WTC11 (cell line): ENCODE data around the gene AIDA. TPM values are rescaled to one million over a fixed set of nuclear protein-coding genes. Genes with fewer than 3 reads are reported as not detected.

Experiments
- ATAC-seq: fragments of 200-7000 bp; cut with Tn5 transposase; 2 replicates; pipeline ENCODE4 v1.10.0; 2021; ENCODE audit warnings: mild to moderate bottlenecking, moderate library complexity
- CTCF ChIA-PET: fragments of 300-600 bp; sonication (Branson Sonifier 250); formaldehyde crosslinking; loops from one replicate; lab custom pipeline; 2021; ENCODE audit warnings: antibody characterized with exemption; lab: Charles Lee
- POLR2A ChIA-PET: fragments of 350-600 bp; sonication (Branson Sonifier 250); formaldehyde crosslinking; loops from one replicate; lab custom pipeline; 2021; ENCODE audit warnings: antibody characterized with exemption; lab: Charles Lee
- DNase-seq: peaks from one replicate; pipeline ENCODE4 v3.0.0; 2021; ENCODE audit warnings: low spot score
- H3K27ac Mint-ChIP-seq: 2 replicates; pipeline ENCODE4 v1.8.0; 2021; ENCODE audit warnings: mixed read lengths
- H3K27me3 Mint-ChIP-seq: 2 replicates; pipeline ENCODE4 v1.8.0; 2021; ENCODE audit warnings: low read depth, mild to moderate bottlenecking, moderate library complexity, mixed read lengths
- H3K36me3 Mint-ChIP-seq: 2 replicates; pipeline ENCODE4 v1.8.0; 2021; ENCODE audit warnings: mixed read lengths
- H3K4me1 Mint-ChIP-seq: 2 replicates; pipeline ENCODE4 v1.8.0; 2022; ENCODE audit warnings: mixed read lengths
- H3K4me3 Mint-ChIP-seq: 2 replicates; pipeline ENCODE4 v1.8.0; 2021; ENCODE audit warnings: mild to moderate bottlenecking, moderate library complexity, mixed read lengths
- H3K9me3 Mint-ChIP-seq: 2 replicates; pipeline ENCODE4 v1.8.0; 2021; ENCODE audit warnings: mixed read lengths
- CBFB ChIP-seq: sonication (generic); formaldehyde crosslinking; IDR thresholded peaks from 2 replicates; pipeline ENCODE4 v1.8.1; 2022; ENCODE audit warnings: mild to moderate bottlenecking, low read depth, missing genetic modification reagents
- CREB1 ChIP-seq: sonication (generic); formaldehyde crosslinking; IDR thresholded peaks from 2 replicates; pipeline ENCODE4 v1.8.0; 2023; ENCODE audit warnings: mild to moderate bottlenecking, missing genetic modification reagents
- FOXP1 ChIP-seq: sonication (generic); formaldehyde crosslinking; IDR thresholded peaks from 2 replicates; pipeline ENCODE4 v1.8.0; 2022; ENCODE audit warnings: missing genetic modification reagents, mild to moderate bottlenecking, moderate library complexity, borderline replicate concordance
- GABPB1 ChIP-seq: sonication (generic); formaldehyde crosslinking; IDR thresholded peaks from 2 replicates; pipeline ENCODE4 v1.8.1; 2023; ENCODE audit warnings: mild to moderate bottlenecking, missing genetic modification reagents
- IRF2 ChIP-seq: sonication (generic); formaldehyde crosslinking; IDR thresholded peaks from 2 replicates; pipeline ENCODE4 v1.8.0; 2022; ENCODE audit warnings: low read depth, missing genetic modification reagents, borderline replicate concordance
- JUN ChIP-seq: sonication (generic); formaldehyde crosslinking; IDR thresholded peaks from 2 replicates; pipeline ENCODE4 v1.8.0; 2023; ENCODE audit warnings: mild to moderate bottlenecking, missing genetic modification reagents
- MLX ChIP-seq: sonication (generic); formaldehyde crosslinking; IDR thresholded peaks from 2 replicates; pipeline ENCODE4 v1.8.1; 2023; ENCODE audit warnings: mild to moderate bottlenecking, missing genetic modification reagents, moderate library complexity
- MYBL2 ChIP-seq: sonication (generic); formaldehyde crosslinking; IDR thresholded peaks from 2 replicates; pipeline ENCODE4 v1.8.1; 2023; ENCODE audit warnings: mild to moderate bottlenecking, moderate library complexity, missing genetic modification reagents
- RELA ChIP-seq: sonication (generic); formaldehyde crosslinking; IDR thresholded peaks from 2 replicates; pipeline ENCODE4 v1.8.1; 2022; ENCODE audit warnings: missing genetic modification reagents, mild to moderate bottlenecking, borderline replicate concordance
- SOX15 ChIP-seq: fragments of 250-450 bp; sonication (Bioruptor Pico); IDR thresholded peaks from 2 replicates; pipeline ENCODE4 v1.9.0; 2021; ENCODE audit warnings: mild to moderate bottlenecking
- SP1 ChIP-seq: sonication (generic); formaldehyde crosslinking; conservative IDR thresholded peaks from 2 replicates; pipeline ENCODE4 v1.8.1; 2022; ENCODE audit warnings: missing genetic modification reagents
- STAT6 ChIP-seq: sonication (generic); formaldehyde crosslinking; conservative IDR thresholded peaks from 2 replicates; pipeline ENCODE4 v1.8.1; 2023; ENCODE audit warnings: mild to moderate bottlenecking, low read depth, missing genetic modification reagents, moderate library complexity
- USF1 ChIP-seq: sonication (generic); formaldehyde crosslinking; IDR thresholded peaks from 2 replicates; pipeline ENCODE4 v1.8.0; 2022; ENCODE audit warnings: mild to moderate bottlenecking, missing genetic modification reagents
- ZMAT4 ChIP-seq: fragments of 250-450 bp; sonication (Bioruptor Pico); IDR thresholded peaks from 2 replicates; pipeline ENCODE4 v1.9.0; 2021; ENCODE audit warnings: mild to moderate bottlenecking
- ZNF281 ChIP-seq: sonication (generic); formaldehyde crosslinking; IDR thresholded peaks from 2 replicates; pipeline ENCODE4 v1.8.0; 2023; ENCODE audit warnings: mild to moderate bottlenecking, missing genetic modification reagents
- total RNA-seq: library from RNA; stranded (reverse); gene quantifications from 3 replicates; pipeline ENCODE4 v1.2.3, GENCODE V29; 2021
- TF ChIP-seq, protein P1 (sequence below): sonication (generic); formaldehyde crosslinking; IDR thresholded peaks from 2 replicates; pipeline ENCODE4 v1.8.0; 2022; ENCODE audit warnings: mild to moderate bottlenecking, missing genetic modification reagents
- TF ChIP-seq, protein P2 (sequence below): fragments of 250-450 bp; sonication (Bioruptor Pico); IDR thresholded peaks from 2 replicates; pipeline ENCODE4 v1.9.0; 2021; ENCODE audit warnings: moderate library complexity, mild to moderate bottlenecking, inconsistent platforms, borderline replicate concordance
- TF ChIP-seq, protein P3 (sequence below): sonication (generic); formaldehyde crosslinking; IDR thresholded peaks from 2 replicates; pipeline ENCODE4 v1.8.1; 2022; ENCODE audit warnings: mild to moderate bottlenecking, moderate library complexity, missing genetic modification reagents

The AIDA gene
- total RNA-seq, 1 experiment from 2014 or later: 81.2 TPM

DNA sequence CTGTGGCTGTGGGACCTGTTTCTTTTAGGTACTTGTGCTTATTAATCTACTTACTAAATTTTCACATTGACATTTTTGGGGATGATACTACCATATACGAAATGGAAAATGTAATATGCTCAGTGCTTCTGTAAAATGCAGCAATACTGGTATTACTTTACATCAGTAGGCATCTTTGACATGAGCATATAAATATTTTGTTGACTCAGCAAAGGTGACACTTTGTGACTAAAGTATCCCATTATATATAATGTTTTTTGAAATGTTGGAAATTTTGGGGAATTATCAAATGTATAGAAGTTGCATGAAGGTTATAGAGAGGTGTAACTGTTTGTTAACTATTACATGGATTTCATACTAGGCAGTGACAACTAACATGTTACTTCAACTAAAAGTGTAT lies 22.4 kb upstream of the AIDA start:
- no peak overlapping the region for H3K4me3 Mint-ChIP-seq
- H3K36me3 Mint-ChIP-seq: peaks cover 31% of the 10 kb centered on the region
- DNase-seq (no peak), ATAC-seq (no peak)
- ChIA-PET POLR2A (no interaction called here), CTCF (no interaction called here)
- H3K27ac Mint-ChIP-seq: no peak overlapping the region
- H3K27me3 Mint-ChIP-seq: no peaks in the 10 kb centered on the region
- TF ChIP-seq MLX: no peak
- no peak for TF ChIP-seq JUN (CRISPR knock-in tag)
- H3K9me3 Mint-ChIP-seq: no peaks in the 10 kb centered on the region
- H3K4me1 Mint-ChIP-seq: peaks cover 2% of the 10 kb centered on the region; the same call in 1 of the 2 replicates

DNA sequence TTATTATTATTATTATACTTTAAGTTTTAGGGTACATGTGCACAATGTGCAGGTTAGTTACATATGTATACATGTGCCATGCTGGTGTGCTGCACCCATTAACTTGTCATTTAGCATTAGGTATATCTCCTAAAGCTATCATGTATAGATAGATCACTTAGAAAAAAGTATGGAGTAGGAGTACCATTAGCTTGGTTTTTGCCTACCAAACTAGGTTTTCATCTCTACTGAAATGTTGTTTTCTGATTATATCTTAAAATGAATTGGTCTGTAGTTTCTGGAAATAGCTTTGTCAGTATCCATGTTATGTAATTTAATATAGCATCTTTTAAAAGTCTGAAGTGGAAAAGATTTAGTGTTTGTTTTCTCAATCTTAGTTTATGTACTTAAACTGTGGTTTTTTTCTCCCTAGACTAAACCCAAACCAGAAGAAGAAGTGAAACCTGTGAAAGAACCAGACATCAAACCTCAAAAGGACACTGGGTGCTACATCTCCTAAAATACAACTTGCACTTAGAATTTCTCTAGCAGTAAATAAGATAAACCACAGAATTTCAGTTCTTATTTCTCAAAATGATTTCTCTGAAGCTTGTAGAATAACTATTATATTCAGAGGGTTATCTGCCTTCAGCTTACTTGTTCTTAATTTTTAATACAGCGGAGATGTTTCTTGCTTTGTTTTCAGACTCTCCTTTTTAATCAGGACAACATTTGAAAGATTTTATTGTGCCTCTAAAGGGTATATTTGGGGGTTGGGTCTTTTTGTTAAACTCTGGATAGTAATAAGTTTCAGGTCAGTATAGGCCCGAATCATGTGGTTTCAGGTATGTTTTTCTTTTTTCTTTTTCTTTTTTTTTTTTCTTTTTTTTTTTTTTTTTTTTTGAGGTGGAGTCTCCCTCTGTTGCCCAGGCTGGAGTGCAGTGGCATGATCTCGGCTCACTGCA lies 20.2 kb upstream of the AIDA start:
- no peak overlapping the region for H3K4me3 Mint-ChIP-seq
- DNase-seq (no peak), ATAC-seq (no peak)
- ChIA-PET POLR2A (no interaction called here), CTCF (no interaction called here)
- H3K4me1 Mint-ChIP-seq: peaks cover 2% of the 10 kb centered on the region; the same call in 1 of the 2 replicates
- H3K36me3 Mint-ChIP-seq: peaks cover 47% of the 10 kb centered on the region
- H3K9me3 Mint-ChIP-seq: no peaks in the 10 kb centered on the region
- H3K27me3 Mint-ChIP-seq: no peaks in the 10 kb centered on the region
- TF ChIP-seq, protein P1, sequence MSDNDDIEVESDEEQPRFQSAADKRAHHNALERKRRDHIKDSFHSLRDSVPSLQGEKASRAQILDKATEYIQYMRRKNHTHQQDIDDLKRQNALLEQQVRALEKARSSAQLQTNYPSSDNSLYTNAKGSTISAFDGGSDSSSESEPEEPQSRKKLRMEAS (CRISPR knock-in tag): no peak
- TF ChIP-seq SOX15 (CRISPR knock-in tag) (no peak), JUN (CRISPR knock-in tag) (no peak), STAT6 (CRISPR knock-in tag) (no peak)
- H3K27ac Mint-ChIP-seq: no peak overlapping the region

GRCh38 chr1:222730866-222731265 lies 18.6 kb upstream of the AIDA start:
- no peak for TF ChIP-seq ZMAT4 (CRISPR knock-in tag)
- TF ChIP-seq CREB1 (CRISPR knock-in tag): no peak
- no peak for TF ChIP-seq SP1 (CRISPR knock-in tag)
- TF ChIP-seq USF1 (CRISPR knock-in tag): no peak
- Mint-ChIP-seq H3K27ac (no peak overlapping the region), H3K4me1 (peaks cover 2% of the 10 kb centered on the region; the same call in 1 of the 2 replicates), H3K27me3 (no peaks in the 10 kb centered on the region), H3K36me3 (peaks cover 51% of the 10 kb centered on the region), H3K9me3 (no peaks in the 10 kb centered on the region), H3K4me3 (no peak overlapping the region)
- no peak for ATAC-seq
- CTCF ChIA-PET: no interaction called here
- POLR2A ChIA-PET: interaction anchor here (0.6 kb wide), 1 partner anchor 568 kb away, joined by 7 read pairs; no protein-coding TSS in a partner anchor
- no peak for DNase-seq

GRCh38 chr1:222728746-222729145 lies 16.5 kb upstream of the AIDA start:
- POLR2A ChIA-PET: no interaction called here
- Mint-ChIP-seq H3K27ac (no peak overlapping the region), H3K4me3 (no peak overlapping the region), H3K27me3 (no peaks in the 10 kb centered on the region), H3K36me3 (peaks cover 61% of the 10 kb centered on the region), H3K9me3 (no peaks in the 10 kb centered on the region), H3K4me1 (no peaks in the 10 kb centered on the region)
- ATAC-seq (no peak), DNase-seq (no peak)
- CTCF ChIA-PET: no interaction called here
- TF ChIP-seq ZNF281 (no peak), IRF2 (CRISPR knock-in tag) (no peak), MYBL2 (no peak), CBFB (CRISPR knock-in tag) (no peak), RELA (CRISPR knock-in tag) (no peak), GABPB1 (no peak), FOXP1 (CRISPR knock-in tag) (no peak)
- TF ChIP-seq, protein P2, sequence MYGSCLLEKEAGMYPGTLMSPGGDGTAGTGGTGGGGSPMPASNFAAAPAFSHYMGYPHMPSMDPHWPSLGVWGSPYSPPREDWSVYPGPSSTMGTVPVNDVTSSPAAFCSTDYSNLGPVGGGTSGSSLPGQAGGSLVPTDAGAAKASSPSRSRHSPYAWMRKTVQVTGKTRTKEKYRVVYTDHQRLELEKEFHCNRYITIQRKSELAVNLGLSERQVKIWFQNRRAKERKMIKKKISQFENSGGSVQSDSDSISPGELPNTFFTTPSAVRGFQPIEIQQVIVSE: no peak
- TF ChIP-seq, protein P3, sequence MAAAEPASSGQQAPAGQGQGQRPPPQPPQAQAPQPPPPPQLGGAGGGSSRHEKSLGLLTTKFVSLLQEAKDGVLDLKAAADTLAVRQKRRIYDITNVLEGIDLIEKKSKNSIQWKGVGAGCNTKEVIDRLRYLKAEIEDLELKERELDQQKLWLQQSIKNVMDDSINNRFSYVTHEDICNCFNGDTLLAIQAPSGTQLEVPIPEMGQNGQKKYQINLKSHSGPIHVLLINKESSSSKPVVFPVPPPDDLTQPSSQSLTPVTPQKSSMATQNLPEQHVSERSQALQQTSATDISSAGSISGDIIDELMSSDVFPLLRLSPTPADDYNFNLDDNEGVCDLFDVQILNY (CRISPR knock-in tag): no peak
